T-helper 22 cell (primary cell): Measurements from ENCODE around the gene HLF.

Experiments used
- DNase-seq: peaks from one replicate; pipeline ENCODE4 v3.0.0-alpha.2; 2020; ENCODE audit warnings: low read depth

The HLF gene

DNA sequence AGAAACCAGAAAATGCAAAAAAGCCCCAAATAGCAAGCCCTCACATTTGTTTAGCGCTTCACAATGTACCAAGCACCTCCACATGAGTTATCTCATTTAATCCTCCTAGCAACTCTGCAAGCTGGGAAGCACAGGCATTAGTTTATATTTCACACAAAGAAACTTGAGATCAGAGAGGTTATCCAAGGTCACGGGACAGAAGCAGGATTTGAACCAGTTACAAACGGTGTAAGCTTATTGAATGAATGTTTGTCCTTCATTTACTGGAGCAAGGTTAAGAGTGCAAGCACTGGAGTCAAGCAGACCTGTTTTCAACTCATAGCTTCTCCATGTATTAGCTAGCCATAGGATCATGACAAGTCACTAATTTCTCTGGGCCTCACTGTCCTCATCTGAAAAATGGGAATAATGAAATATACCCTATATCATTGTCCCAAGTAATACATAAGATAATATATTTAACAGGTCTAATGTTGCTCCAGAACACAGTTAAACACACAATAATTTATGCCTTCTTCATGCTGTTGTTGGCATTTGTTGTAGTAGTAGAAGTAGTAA, 6.1 kb upstream of the HLF start:
- DNase-seq = no peak

DNA sequence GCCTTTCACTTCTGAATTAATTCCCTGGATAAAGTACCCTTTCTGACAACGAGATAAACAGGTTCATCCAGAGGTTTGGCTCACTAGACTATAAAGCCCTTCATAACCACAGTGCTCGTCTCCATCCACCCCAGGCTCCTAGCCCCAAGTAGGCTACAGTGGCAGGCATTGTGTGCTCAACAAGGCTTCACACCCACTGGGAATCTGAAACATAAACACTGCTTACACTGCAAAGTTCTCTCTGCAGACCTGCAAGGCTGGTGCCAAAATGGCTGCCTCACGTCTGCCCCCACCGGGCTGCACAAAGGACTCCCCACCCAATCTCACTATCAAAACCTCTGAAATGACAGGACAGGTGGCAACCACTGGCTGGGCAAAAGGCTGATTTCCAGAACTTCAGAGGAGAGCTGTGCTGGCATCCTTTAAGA, 5.1 kb upstream of the HLF start:
- DNase-seq = no peak

DNA sequence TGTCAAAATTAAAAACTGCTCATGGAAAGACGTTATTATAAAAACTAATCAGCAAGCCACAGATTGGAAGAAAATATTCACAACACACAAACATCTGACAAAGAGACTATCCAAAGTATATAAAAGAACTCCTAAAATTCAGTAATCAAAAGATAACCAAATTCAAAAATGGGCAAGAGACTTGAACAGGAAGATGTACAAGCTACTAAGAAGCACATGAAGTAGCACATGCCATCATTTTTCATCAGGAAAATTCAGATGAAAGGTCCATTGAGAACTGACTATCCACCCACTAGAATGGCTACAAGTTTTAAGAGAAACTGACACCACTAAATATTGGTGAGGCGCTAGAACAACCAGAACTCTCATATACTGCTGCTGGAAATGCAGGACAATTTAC, 3.4 kb upstream of the HLF start:
- no peak for DNase-seq

DNA sequence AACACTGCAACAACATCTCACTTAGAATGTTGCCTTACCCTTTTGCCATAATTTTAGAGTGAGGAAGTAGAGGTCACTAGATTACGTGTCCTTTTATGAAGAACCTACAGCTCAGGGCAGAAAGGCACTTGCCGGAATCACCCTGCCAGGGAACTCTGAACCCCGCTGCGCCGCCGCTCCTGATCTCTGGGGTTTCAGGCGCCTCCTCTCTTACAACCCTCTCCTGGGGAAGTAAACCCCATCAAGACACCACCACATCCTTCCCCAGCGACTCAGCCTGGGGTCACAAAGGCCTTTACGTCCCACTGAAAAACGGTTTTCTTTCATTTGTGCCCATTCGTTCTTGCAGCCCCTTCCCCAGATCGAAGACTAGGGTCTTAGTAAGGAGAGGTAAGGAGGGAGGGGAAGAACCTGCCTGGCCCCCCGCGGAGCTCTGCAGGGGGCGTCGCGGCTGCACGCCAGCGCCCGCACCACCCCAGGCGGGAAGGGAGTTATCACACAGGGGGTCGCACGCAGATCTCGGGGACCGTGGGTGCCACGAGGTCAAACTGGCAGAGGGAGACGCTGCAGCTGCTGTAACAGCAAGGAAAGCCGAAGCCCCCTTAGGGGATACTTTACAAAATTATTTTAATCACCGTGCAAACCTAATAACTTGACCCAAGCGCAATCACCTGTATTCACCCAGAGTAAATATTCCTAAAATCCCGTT, 1.0 kb upstream of the HLF start:
- DNase-seq = no peak

DNA sequence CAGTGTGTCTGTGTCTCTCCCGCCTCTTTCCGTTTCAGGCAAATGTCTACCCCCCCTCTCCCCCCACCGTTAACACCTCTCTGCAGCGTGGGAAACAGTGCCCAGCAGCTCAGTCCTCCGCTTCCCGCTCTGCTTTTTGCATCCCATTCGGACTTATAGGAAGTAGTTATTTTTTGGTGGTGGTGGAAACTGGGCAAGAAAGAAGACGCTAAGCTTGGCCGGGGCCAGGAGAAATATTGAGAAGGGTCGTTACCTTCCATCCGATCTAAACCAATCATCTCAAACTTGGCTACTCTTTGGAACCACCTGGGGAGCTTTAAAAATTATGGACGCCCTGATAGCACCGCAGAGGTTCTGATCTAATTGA, 499 bp upstream of the HLF start:
- no peak for DNase-seq

DNA sequence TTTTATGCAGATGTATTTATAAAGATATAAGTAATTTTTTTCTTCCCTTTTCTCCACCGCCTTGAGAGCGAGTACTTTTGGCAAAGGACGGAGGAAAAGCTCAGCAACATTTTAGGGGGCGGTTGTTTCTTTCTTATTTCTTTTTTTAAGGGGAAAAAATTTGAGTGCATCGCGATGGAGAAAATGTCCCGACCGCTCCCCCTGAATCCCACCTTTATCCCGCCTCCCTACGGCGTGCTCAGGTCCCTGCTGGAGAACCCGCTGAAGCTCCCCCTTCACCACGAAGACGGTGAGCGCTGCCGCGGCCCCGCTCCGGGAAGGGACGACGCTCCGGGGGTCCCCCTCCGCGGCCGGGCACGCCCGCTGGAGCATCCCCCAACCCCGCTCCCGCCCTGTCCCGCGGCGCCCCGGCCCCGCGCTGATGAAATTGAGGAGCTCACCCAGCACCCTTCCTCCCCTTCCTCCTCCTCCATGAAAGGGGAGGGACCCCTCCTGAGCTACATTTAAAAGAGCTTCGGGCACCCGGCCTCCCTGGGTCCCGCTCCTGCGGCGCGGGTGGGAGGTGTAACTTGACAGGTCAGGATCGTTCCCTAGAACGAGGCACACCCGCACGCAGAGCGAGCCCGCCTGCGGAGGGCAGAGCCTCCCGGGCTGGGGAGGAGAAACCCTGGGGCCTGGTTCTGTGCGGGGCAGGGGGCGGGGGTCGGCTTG, 706 bp downstream of the HLF start:
- DNase-seq = peak; percentile 8

DNA sequence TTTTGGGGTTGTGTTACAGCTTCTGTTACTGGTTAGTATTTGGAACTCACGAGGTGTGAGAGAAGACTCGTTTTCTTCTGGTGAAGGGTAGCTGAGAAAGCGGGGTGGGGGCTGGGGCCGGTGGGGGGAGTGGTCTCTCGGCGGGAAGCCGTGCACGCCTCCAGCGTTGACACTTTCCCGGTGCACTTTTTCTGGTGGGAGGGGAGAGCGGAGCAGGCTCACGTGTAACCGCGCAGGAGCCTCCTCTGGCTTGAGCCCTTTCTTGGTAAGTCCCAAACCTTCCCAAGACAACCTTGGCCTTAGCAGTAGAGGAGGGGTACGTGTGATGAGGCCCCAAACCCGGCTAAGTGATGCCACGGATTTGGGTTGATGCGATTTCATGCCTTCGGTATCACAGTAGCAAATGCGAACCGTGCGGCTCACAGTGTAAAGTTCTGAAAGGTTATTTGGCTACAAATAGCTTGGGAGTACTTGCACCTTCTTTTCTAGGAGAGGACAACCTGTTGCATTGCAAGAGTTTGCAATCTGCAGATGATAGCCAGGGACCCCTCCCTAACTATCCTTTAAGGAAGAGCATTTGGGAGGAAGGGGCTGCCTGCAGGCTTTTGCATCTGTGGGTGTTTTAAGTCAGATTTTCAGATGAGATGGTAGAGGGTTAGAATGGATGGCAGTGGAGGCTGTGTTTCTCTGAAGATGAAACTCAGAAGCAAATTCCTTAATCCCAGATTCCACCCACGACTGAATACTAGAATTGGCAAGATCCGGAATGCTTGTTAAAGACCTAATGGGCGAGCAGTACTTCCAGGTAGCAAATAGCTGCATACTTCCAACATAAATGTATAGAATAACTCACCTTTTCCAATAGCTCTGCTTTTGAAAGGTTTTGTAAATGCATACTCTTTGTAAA, 1.5 kb downstream of the HLF start:
- DNase-seq = peak; percentile 21

DNA sequence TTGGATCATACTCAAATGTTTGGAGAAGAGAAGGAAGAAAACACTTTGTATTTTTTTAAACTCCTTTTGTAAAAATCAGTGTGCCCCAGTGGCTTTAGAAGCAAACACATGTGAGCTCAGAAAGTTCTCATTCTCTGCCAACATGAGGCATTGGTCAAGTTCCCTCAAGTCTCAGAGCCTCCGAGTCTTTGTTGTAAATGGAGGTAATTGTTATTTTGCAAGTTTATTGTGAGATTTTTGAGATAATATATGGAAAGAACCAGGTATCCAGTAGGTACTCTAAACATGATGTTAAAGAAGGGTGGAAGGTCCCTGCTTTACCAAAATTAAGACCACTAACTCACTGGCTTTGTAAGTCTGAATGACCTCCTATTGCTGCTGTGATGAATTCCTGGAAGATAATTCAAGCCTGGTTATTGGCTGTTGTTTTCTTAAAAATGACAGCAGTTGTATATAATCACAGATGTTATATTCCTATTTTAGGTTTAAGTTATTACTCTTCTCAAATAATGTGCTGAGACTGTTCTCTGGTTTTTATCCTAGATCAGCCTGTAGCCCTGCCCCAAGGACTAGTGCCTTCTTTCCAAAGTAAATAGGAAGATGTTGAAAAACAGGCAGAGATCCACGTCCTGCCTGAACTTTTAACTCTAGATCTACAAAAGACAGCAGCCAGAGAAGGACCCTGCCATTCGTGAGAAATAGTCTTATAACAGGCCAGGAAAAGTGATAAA, 2.4 kb downstream of the HLF start:
- DNase-seq = no peak

DNA sequence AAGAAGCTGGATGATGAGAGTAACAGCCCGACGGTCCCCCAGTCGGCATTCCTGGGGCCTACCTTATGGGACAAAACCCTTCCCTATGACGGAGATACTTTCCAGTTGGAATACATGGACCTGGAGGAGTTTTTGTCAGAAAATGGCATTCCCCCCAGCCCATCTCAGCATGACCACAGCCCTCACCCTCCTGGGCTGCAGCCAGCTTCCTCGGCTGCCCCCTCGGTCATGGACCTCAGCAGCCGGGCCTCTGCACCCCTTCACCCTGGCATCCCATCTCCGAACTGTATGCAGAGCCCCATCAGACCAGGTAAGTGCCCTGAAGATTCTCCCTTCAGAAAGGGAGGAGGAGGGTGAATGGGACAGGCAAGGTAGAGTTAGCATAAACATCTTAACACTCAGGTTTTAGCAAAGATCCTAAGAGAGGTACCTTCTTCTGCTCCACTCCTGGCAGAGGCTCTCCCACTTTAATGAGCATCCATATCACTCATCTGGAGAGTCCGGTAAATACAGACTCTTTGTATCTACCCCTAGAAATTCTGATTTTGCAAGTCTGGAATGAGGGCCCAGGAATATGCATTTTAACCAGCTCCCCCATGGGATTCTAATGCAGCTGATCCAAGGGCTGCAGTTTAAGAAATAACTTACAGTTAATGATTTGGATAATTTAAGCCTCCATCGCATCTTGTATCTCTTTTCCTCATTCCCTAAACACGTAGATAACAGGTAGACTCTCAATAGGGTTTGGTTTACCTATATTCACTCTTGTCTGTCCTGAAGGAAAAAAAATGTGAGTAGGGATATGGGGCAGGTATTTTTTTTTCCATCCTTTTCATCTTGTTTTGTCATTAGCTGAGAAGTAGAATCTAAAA, 3.3 kb downstream of the HLF start:
- no peak for DNase-seq

DNA sequence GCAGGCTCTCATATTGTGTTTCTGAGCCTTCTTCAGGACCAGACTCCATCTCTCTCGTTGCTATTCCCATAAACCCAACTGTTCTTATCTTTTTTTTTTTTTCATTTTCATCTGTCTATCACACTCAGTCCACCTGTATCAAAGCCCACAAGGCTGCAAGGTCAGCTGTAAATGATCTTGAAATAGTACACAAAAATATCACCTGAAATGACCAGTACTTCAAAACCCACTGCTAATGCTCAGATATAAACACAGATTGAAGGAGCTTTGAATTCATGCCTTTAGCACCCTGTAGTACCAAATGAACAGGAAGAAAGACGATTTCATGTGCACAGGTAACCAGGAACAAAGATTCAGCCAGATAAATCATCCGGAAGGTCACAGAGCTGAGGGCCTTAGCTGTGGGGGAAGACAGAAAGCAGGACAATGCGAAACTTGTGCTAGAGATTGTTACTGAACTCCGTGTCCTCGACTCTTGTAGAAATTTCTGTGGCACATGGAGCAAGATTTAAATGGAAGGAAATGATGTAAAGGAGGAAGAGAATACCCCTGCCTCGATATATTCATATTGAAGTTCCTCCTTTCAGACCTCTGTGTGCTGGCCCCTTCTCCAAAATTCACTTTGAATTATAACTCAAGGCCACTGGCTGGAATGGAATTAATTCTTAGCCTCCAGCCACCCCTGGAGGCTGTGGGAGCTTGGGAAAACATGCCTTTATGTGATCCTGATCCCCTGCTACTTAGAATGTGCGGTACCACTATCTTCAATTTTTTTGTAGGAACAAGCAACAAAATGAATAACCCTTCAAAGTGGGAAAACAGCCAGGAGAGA, 4.1 kb downstream of the HLF start:
- no peak for DNase-seq

DNA sequence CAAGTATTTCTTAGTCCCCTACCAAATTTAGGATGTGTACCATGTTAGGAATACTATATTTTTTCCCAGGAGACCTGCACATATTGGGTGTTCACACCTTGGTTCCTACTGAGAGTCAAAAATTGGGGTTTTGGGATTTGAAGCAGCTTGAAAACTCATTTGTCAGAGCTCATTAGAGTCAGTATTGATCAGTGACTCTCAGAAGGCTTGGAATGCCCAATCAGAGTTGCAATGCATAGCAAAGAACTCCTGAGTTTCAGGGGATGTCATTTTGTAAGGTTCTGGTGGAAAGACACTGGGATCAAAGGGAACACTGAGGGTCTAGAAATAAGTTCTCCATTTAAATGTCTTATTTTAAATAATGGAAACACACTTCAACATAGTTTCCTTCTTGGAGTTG, 5.1 kb downstream of the HLF start:
- DNase-seq = no peak

DNA sequence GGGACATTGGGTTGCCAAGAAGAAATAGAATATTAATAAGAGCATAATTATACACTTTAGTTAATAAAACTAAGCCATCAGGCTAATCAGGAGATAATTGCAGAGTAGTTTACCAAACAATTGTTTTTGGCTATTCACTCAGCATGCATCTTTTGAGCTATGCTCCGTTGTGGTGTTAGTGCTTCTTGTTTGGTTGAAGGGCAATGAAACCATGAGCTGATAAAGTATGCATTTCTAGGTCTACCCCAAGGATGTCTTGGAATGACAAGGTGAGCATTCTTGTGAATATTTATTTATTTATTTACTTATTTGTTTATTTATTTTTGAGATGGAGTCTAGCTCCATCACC, 6.4 kb downstream of the HLF start:
- no peak for DNase-seq

DNA sequence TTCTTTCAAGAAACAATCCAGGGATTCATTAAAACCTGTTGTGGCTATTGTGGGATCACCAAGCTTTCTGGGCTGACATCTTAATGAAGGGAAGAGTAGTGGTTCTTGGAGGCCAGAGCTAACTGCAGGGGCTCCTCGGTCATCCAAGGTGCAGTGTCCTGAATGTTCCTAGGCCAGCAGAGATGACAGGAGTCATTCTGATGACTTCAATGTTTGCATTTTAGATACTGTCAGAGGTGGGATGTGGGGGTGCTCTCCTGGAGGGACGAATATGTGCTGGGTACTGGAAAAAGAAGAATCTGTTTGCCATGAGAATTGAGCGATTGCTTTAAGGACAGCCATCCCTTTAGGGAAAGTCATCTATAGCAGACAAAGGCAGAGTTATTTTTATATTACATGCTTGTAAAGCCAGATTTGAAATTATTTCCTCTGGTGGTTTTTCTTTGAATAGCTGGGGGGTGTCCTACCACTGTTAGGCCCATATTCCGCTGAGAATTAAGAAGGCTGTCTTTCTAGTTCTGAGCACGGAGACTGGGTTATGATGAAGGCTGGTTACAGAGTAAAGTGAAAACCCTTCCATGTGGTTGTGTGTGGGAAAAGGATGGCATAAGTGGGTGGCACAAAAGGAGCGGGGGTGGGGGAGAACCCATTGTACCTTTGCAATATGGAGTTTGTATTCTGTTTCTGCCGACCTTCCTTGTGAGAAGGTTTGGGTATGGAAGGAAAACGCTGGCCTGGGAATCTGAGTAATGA, 7.4 kb downstream of the HLF start:
- DNase-seq = no peak

DNA sequence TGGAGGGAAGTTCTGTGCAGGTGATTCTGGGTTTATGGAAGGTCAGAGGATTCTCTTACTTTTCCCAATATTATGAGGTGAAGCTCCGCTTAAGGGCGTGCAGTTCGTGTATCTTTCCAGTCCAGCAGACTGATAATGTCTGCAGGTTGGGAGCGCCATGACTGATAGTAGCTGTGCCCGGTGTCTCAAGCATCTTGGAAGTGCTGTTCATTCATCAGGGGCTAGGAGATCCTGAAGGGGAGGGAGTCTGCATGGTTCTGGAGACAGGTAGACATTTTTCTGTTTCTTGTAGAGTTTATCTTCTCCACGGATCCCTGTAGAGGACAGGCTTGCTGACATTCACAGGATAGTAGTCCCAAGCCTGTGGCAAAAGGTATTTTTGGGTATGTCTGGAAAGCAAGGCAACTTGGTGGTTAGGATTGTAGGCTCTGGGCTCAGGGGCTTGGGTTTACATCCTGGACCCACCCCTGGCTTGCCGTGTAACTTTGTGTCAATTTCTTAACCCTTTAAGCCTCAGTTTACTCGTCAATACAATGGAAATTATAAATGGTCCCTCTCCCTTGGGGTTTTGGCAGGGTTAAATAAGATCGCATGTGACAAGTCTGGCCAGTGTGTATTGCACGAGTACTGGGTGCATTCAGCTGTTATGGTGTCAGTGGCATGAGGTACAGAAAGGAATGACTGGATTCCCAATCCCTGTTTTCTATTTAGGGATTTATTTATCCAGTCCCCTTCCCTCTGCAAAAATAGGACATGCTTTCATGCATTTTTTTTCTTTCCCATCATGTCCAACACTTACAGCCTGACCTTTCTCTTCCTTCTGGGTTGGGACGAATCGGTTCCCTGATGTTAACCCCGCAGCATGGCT, 8.2 kb downstream of the HLF start:
- DNase-seq = no peak

DNA sequence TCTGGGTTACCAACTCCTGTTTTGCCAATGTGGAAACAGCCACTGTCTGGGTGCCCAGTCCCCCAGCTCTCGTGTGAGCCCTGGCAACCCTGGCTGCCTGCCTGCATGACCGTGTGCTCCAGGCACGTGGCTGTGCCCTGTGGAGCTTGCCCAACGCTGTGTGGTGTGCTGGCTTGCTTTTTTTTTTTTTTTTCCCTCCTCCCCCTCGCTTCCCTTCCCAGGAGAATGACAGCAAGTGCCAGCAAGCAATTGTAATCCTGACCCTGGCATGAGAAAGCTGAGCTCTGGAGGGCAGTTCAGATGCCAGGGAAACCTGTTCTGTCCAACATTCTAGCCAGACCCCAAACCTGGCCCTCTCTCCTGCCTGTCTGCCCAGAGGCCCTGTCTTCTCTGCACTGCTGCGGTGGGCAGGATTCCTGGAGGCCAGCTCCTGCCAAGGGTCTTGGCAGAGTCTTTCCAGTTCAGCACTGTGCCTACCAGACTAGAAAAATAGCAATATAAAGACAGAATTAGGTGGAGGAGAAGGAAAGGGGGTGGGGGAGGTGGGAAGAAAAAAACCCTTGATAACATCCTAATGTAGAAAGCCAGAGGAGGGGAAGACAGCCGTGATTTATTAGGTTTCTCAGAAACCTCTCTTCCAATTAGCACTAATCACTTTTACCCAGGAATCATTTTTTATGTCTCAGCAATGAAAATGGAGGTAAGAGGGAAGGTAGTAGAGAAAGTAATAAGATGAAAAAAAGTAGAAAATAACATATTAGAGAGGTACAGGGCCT, 9.0 kb downstream of the HLF start:
- no peak for DNase-seq

DNA sequence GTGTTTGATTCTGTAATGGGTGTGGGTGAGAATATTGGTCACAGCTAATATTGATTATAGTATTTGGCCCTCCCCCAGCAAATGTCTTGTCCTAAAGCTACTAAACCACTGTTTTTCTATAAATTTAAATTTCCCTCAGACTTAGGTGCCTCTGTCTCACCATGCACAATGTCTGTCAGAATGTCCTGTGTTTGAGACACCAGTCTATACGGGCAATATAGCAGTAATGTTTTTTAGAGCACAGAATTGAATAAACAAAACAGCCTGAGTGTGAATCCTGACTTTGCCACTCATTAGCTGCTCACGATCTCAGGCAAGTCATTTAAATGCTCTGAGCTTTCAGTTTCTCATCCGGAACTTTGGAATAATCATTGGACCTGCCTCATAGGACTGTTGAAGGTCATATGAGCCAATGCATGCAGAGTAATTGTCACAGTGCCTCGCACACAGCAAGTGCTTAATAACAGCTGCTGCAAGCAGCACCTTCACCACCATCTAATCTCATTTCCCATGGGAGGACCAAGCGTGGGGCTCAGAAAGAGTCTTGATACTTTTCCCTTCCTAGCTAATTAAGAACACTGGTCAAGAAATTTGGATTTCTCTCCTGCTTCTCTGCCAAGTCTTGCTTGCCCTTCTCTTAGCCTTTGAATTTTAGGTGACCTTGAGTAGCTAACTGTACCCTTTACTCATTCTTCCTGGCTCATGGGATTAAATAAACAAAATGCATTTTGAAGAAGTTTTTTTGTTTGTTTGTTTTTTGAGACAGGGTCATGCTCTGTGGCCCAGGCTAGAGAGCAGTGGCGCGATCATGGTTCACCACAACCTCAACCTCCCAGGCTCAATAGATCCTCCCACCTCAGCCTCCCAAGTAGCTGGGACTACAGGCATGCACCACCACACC, 9.8 kb downstream of the HLF start:
- no peak for DNase-seq
